Amniotic epithelial cell (primary cell): ENCODE data around the gene MSMB.
A peak's percentile ranks its signal among the peaks of the same experiment; 100 is the strongest.
"Not testable (repeated sequence)": the region's sequence is repeated elsewhere in the genome, so short reads cannot be mapped to it uniquely, and the experiment has no call there.

Experiments
- DNase-seq: peaks from one replicate; pipeline ENCODE4 v3.0.0-alpha.2; 2010; ENCODE audit warnings: low read depth

MSMB gene

GRCh38 chr10:46006219-46006618, 39.9 kb downstream of the MSMB start:
- DNase-seq = peak; percentile 81

DNA sequence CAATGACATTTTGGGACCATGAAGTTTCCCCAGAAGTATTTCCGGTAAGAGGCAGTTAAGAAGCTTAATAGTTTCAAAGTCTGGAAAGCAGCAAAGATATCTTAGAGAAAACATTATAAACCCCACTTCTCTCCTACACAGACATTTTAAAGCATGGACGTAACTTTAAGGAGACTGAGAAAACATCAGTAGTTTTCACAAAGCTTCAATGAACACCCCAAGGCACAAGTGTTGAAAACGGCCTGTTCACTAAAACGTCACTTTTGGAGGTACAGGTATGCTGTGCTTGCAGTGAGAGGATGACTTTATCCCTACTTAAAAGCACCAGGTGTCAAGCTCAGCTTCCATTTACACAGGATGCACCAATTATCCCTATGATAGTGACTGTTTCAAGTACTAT, 40.7 kb downstream of the MSMB start:
- DNase-seq = no peak

DNA sequence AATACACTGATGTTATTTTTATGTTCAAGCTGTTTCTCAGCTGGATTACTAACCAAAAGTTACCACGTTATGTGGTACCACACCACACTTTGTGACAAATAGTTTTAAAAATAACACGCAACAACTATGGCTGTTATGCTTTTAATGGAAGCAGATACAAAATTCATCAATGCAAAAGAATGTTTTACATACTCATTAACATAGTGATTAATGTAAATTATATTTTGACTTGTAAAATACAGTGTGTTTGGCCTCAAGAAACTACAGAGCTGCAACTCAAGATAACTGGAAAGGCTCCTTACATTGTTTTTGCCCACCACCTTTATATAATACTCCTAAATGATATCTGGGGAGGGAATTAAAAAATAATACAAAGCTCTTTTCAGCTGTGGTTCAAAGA, 41.1 kb downstream of the MSMB start:
- no peak for DNase-seq

DNA sequence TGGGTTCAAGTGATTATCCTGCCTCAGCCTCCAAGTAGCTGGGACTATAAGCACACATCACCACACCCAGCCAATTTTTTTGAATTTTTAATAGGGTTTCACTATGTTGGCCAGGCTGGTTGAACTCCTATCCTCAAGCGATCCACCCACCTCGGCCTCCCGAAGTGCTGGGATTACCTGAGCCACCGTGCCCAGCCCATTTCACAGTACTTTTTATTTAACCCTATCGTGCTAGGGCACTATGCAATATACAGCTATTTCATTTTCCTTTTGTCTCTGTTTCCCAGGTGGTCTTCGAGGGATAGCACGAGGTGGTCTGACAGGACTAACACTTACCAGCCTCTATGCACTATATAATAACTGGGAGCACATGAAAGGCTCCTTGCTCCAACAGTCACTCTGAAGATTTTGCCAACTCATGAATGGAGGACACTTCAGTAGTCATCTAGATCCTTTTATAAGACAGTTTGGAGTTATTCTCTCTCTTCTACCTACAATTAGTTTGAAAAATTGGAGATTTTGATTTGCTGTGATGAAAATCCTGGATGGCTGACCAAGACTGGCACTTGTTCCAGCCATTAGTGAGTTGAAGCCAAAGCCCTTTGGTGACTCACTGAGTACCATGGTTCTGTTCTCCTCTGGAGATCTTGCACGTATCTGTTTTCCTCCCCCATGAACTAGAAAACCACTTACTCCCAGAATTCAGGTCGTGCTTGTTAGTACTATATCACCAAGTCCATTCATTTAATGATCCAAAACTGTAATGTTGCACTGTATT, 43.0 kb downstream of the MSMB start:
- DNase-seq = peak; percentile 72

DNA sequence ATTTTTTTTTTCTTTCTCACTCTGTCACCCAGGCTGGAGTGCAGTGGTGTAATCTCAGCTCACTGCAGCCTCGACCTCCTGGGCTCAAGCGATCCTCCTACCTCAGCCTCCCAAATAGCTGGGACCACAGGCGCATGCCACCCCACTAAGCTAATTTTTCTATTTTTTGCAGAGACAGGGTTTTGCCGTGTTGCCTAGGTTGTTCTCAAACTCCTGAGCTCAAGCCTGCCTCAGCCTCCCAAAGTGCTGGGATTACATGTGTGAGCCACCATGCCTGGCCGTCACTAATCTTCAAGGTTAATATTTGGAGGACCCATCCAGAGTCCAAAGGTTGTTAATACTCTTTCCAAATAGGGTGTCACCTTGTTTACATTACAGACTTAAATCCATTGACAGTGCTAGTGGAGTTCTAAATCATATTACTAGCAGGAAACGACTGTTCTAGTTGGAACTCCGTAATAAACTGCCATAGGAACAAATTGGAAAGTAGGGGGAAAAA, 43.8 kb downstream of the MSMB start:
- not testable (repeated sequence) for DNase-seq

DNA sequence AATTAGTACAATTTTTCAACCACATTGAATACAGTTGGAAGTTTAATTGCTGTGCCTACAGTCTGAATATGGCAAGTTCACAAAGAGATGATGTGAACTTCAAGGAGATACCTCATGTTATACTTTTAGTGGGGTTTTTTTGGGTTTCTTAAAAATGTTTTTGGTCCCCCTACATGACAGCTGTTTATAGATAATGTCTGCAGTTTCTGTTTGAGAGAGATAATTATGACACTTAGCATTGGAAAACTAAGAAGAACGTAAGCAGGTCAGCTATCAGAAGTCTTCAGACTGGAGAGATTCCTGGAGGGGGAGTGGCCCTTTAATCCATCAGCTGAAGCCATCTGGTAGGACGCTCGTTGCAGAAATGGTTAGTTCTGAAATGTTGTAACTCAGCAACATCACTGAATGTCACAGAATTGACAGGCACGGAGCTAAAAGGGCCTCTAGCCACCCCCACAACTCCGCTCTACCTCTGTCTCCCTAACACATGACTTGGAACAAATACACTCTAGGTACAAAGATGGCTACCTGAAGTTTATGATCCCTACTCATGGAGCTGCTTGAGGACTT, 44.8 kb downstream of the MSMB start:
- no peak for DNase-seq

DNA sequence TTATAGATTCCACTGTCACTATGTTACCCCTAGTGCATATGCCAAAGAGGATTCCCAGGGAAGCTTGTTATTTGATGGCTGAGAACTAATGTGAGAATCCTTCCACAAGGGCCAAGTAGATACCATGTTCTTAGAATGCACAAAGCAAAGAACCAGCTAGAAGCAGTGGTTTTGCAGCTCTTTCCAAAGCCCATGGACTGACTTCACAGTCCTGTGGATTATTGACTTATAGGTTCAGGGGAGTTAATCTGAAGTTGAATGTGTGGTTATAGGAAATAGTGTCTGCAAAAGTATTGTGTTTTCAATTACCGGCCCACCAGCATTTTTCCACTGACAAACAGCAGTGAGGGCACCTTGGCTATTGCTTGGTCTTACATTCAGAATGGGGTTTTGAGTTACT, 45.5 kb downstream of the MSMB start:
- no peak for DNase-seq

- not testable (repeated sequence) for DNase-seq
Observed at GRCh38 chr10:45999955-46000354, 46.1 kb downstream of the MSMB start.

DNA sequence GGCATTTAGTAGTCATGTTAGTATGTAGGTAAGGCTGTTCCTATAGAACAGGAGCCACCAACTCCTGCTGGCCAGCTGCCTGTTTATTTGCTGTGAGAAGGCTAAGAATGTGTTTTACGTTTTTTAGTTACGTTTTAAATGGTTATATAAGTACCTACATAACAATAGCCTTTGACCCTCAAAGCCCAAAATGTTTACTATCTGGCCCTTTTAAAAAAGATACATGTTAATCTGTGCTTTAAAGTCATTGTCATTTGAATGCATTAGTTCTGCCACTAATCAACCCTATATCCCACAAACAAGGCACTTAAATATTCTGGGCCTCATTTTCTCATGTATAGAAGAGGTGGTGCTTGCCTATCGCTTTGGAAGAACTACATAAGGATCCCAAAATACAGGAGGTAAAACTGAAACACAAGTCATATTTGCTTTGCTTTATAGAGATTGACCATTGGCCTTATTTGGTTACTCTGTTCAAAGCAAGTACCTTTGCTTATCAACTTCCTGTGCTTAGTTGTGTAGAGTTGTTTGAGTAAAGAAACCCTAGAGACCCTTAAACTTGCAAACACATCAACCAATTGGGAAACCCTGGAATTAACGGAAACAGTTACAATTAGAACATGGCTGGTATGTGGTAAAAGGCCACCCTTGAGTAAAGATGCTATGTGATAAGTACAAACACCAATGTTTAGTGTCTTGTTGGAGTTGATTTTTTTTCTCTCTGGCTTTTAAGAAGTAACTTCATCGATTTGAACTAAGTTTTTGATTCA, 47.9 kb downstream of the MSMB start:
- no peak for DNase-seq

- no peak for DNase-seq
Observed at GRCh38 chr10:45997557-45997956, 48.5 kb downstream of the MSMB start.

DNA sequence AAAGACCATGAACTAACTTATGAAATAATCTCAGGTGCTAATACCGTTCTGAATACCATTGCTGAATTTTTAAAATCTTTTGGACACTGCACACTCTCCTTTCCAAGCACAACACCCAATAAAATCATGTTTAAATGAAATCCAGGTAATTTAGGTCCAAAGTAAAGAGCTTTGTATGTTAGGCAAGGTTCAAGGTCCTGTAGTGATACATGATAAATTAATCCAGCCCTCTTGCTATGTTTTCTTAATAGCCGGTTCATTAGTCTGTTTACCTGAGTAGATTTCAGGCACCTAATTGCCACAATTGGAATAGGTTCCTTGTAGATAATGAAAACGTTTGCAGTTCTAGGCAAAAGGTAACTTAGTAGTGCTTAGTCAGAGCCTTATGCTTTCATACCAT, 60.5 kb downstream of the MSMB start:
- not testable (repeated sequence) for DNase-seq

GRCh38 chr10:45984473-45984872, 61.6 kb downstream of the MSMB start:
- peak; percentile 59 for DNase-seq

GRCh38 chr10:45983538-45984186, 62.4 kb downstream of the MSMB start:
- peak; percentile 75 for DNase-seq
